ENCODE measurements around the gene ASAP3.

- TF ChIP-seq CTCF (IDR thresholded peaks at IDR 0.05; ENCODE audit: low read depth, low read length, missing input control) (no peak), JUND (IDR thresholded peaks at IDR 0.05) (no peak), SP1 (IDR thresholded peaks at IDR 0.05) (no peak), EGR1 (IDR thresholded peaks at IDR 0.05; ENCODE audit: low read depth in 2 of 2) (no peak), NR2F2 (IDR thresholded peaks at IDR 0.05) (no peak), MAX (IDR thresholded peaks at IDR 0.05) (no peak), RAD21 (IDR thresholded peaks at IDR 0.05) (no peak), GABPA (IDR thresholded peaks at IDR 0.05 in 1 of 2, conservative IDR thresholded peaks at IDR 0.05 in 1 of 2) (no peak), ZBTB33 (IDR thresholded peaks at IDR 0.05) (no peak), RXRA (IDR thresholded peaks at IDR 0.05) (no peak), YY1 (IDR thresholded peaks at IDR 0.05) (no peak), ATF3 (IDR thresholded peaks at IDR 0.05) (no peak), REST (IDR thresholded peaks at IDR 0.05) (no peak), FOXA1 (IDR thresholded peaks at IDR 0.05) (no peak)
Observed at GRCh38 chr1:23448846-23449245, 35.1 kb downstream of the ASAP3 start.
